ENCODE results near the gene PHF3. TPM values are rescaled to one million over a fixed set of nuclear protein-coding genes. Genes with fewer than 3 reads are reported as not detected.

The PHF3 gene
- total RNA-seq, 1 donor from 2014 or later: 46.2 TPM

DNA sequence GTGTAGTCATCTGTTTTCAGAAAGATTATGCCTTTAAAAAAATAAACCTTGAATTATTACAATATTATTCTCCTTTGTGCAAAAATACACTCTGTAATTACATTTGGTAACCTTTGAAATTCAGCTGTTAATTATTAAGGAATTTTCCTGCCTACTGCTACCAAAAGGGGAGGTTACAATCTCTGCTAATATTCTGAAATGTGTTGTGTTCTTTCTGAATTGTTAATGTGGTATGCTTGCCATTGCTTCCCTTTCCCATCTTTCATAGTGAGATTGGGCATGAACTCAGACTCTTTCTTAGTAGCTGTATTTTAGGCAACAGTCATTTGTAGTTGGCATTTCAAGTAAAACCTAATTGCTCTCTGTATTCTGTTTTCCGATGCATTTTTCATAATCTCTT lies 73.0 kb downstream of the PHF3 start:
- Mint-ChIP-seq H3K9me3 (no peaks in the 10 kb centered on the region), H3K27me3 (ENCODE audit: low read depth) (no peaks in the 10 kb centered on the region), H3K4me1 (no peaks in the 10 kb centered on the region), H3K36me3 (ENCODE audit: low read depth) (peaks cover 45% of the 10 kb centered on the region), H3K4me3 (no peak overlapping the region), H3K27ac (ENCODE audit: unreplicated experiment) (no peak overlapping the region)
- DNase-seq (ENCODE audit: low read depth, low spot score): no peak
- TF ChIP-seq, protein P1, sequence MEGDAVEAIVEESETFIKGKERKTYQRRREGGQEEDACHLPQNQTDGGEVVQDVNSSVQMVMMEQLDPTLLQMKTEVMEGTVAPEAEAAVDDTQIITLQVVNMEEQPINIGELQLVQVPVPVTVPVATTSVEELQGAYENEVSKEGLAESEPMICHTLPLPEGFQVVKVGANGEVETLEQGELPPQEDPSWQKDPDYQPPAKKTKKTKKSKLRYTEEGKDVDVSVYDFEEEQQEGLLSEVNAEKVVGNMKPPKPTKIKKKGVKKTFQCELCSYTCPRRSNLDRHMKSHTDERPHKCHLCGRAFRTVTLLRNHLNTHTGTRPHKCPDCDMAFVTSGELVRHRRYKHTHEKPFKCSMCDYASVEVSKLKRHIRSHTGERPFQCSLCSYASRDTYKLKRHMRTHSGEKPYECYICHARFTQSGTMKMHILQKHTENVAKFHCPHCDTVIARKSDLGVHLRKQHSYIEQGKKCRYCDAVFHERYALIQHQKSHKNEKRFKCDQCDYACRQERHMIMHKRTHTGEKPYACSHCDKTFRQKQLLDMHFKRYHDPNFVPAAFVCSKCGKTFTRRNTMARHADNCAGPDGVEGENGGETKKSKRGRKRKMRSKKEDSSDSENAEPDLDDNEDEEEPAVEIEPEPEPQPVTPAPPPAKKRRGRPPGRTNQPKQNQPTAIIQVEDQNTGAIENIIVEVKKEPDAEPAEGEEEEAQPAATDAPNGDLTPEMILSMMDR (conservative IDR thresholded peaks at IDR 0.05): no peak

DNA sequence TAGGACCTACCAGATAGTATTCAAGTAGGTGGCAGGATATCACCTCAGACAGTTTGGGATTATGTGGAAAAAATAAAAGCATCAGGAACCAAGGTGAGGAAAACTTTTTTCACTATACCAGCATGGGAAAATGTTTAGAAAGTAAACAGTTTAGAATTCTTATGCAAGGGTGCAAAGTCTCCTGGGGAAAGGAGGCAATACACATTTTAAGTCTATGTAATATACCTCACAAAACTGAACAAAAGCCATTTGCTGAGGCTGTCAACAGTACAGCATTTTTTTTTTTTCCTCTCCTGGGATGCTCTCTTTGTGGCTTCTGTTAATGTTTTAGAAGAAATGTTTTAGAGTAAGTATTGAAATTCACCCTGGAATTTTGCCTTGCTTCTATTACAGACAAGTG lies 73.5 kb downstream of the PHF3 start:
- H3K4me1 Mint-ChIP-seq: no peaks in the 10 kb centered on the region
- H3K4me3 Mint-ChIP-seq: no peak overlapping the region
- no peaks in the 10 kb centered on the region for H3K27me3 Mint-ChIP-seq (ENCODE audit: low read depth)
- no peak for DNase-seq (ENCODE audit: low read depth, low spot score)
- H3K27ac Mint-ChIP-seq (ENCODE audit: unreplicated experiment): no peak overlapping the region
- H3K9me3 Mint-ChIP-seq: no peaks in the 10 kb centered on the region
- peaks cover 43% of the 10 kb centered on the region for H3K36me3 Mint-ChIP-seq (ENCODE audit: low read depth)
- TF ChIP-seq, protein P1 (conservative IDR thresholded peaks at IDR 0.05): no peak

DNA sequence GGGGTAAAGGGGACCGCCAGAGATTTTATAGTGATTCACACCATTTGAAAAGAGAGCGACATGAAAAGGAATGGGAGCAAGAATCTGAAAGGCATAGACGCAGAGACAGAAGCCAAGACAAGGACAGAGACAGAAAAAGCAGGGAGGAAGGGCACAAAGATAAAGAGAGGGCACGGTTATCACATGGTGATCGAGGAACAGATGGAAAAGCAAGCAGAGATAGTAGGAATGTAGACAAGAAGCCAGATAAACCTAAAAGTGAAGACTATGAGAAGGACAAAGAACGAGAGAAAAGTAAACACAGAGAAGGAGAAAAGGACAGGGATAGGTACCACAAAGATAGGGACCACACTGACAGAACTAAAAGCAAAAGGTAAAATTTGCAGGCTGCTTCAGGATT lies 77.7 kb downstream of the PHF3 start:
- Mint-ChIP-seq H3K4me3 (no peak overlapping the region), H3K9me3 (no peaks in the 10 kb centered on the region), H3K4me1 (no peaks in the 10 kb centered on the region), H3K36me3 (ENCODE audit: low read depth) (peaks cover 27% of the 10 kb centered on the region), H3K27ac (ENCODE audit: unreplicated experiment) (no peak overlapping the region), H3K27me3 (ENCODE audit: low read depth) (no peaks in the 10 kb centered on the region)
- DNase-seq (ENCODE audit: low read depth, low spot score): no peak
- TF ChIP-seq, protein P1 (conservative IDR thresholded peaks at IDR 0.05): no peak

DNA sequence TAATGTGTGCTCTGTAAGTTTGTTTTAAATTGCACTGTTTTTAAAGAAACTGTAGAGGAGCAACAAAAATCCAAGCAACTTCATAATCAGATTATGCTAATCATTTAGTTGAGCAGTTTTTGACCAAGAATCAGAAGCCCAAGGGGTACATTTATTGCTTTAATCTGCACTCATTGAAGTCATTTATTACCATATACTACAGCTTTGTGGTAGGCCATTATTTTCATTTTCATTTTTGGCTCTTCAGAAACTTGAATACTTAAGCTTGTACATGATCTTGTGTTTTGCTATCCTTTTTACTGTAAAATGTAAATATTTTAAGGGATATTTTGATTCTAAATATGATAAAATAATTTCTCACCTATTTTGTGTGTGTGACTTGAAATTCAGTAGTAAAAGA lies 78.5 kb downstream of the PHF3 start:
- H3K27ac Mint-ChIP-seq (ENCODE audit: unreplicated experiment): no peak overlapping the region
- TF ChIP-seq, protein P1 (conservative IDR thresholded peaks at IDR 0.05): no peak
- H3K36me3 Mint-ChIP-seq (ENCODE audit: low read depth): peaks cover 27% of the 10 kb centered on the region
- DNase-seq (ENCODE audit: low read depth, low spot score): no peak
- no peaks in the 10 kb centered on the region for H3K9me3 Mint-ChIP-seq
- no peaks in the 10 kb centered on the region for H3K4me1 Mint-ChIP-seq
- H3K4me3 Mint-ChIP-seq: no peak overlapping the region
- no peaks in the 10 kb centered on the region for H3K27me3 Mint-ChIP-seq (ENCODE audit: low read depth)

DNA sequence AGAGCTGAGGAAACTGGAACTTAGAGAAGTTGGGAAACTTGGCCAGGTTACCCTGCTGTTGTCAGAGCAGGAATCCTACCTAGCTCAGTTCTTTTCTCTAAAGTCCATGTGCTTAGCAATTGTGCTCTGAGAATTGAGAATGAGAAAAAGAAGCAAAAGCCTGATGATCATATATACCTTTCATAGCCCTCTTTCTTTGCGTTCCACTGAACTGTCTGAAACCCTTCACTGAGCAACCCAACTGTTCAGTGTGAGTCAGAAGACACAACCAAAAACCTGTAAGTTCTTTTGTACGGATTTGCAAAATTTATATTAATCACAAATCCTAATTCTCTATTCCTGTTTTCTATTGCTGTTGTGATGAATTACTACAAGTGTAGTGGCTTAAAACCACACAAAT lies 80.6 kb downstream of the PHF3 start:
- Mint-ChIP-seq H3K4me1 (no peaks in the 10 kb centered on the region), H3K27ac (ENCODE audit: unreplicated experiment) (no peak overlapping the region)
- TF ChIP-seq, protein P1 (conservative IDR thresholded peaks at IDR 0.05): no peak

DNA sequence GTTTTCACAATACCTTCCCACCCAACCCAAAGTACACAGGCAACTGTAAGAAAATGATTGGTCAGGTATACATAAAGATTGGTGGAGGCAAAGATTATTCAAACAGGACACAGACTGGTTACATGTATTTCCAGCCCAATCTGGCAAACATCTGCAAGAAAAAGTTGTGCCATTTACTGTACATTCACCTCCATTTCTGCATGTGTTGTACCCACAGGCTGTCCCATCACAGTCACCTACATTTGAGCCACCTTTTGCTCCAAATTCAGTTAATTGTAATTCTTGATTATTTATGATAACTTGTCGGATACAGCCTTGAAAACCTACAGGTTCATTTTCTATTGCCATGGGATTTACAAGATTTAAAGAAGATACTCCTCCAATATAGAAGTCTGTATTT lies 85.6 kb downstream of the PHF3 start:
- Mint-ChIP-seq H3K4me1 (no peaks in the 10 kb centered on the region), H3K36me3 (ENCODE audit: low read depth) (no peaks in the 10 kb centered on the region), H3K4me3 (no peak overlapping the region), H3K27me3 (ENCODE audit: low read depth) (no peaks in the 10 kb centered on the region), H3K27ac (ENCODE audit: unreplicated experiment) (no peak overlapping the region), H3K9me3 (no peaks in the 10 kb centered on the region)
- no peak for DNase-seq (ENCODE audit: low read depth, low spot score)
- TF ChIP-seq, protein P1 (conservative IDR thresholded peaks at IDR 0.05): no peak

More for the DNA sequence above, 80.6 kb downstream of the PHF3 start:
- no peak for DNase-seq (ENCODE audit: low read depth, low spot score)
- H3K27me3 Mint-ChIP-seq (ENCODE audit: low read depth): no peaks in the 10 kb centered on the region
- no peak overlapping the region for H3K4me3 Mint-ChIP-seq
- H3K9me3 Mint-ChIP-seq: no peaks in the 10 kb centered on the region
- H3K36me3 Mint-ChIP-seq (ENCODE audit: low read depth): peaks cover 23% of the 10 kb centered on the region
